ENCODE data around the gene RPL19.
"Not testable (repeated sequence)": the region's sequence is repeated elsewhere in the genome, so short reads cannot be mapped to it uniquely, and the experiment has no call there.

RPL19 gene

DNA sequence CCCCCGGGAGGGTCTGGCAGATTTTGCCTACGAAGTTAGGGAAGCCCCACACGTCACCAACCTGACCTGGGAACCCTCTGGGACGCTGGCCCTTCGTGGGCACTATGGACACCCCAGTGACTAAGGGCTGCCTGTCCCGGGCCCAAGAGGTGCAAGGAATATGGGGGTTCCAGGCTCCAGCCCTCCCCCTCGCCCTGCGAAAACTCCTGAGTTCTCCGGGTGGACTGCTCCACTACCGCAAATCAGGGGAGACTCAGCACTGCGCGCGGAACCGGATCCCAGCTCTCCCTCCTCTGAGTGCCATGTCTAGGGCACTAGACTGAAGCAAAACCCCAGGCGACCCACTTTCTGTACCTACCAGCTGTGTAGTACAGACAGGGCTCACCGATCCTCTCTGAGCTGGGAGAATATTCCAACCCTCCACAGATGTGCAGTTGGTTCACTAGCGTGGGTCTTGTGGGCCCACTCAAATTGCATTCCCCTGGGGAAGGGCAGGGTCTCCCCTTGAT lies 34.2 kb upstream of the RPL19 start, which contains the start of gene ARL5C:
ARL5C (minus strand) TSS at position 321 of the 509 bp plus-strand sequence. CDS start 401 bp downstream, outside the sequence.
- no peak for TF ChIP-seq JUND (IDR thresholded peaks at IDR 0.05; ENCODE audit: low read depth)
- DNase-seq (ENCODE audit: low read depth in 1 of 2, low spot score in 1 of 2), result no peak
- in situ Hi-C loops (cut with HindIII; ENCODE audit: low pct_unique_long_range_greater_than_20kb, low sequenced_read_pairs), result no loop called here

GRCh38 chr17:39166437-39167335 lies 33.4 kb upstream of the RPL19 start:
- in situ Hi-C loops (cut with HindIII; ENCODE audit: low pct_unique_long_range_greater_than_20kb, low sequenced_read_pairs), result no loop called here
- TF ChIP-seq JUND (IDR thresholded peaks at IDR 0.05; ENCODE audit: low read depth), result no peak
- DNase-seq (ENCODE audit: low read depth in 1 of 2, low spot score in 1 of 2), result peak in 1 of 2 experiments; percentile 67

- DNase-seq (ENCODE audit: low read depth in 1 of 2, low spot score in 1 of 2), result no peak
- TF ChIP-seq JUND (IDR thresholded peaks at IDR 0.05; ENCODE audit: low read depth), result no peak
- in situ Hi-C loops (cut with HindIII; ENCODE audit: low pct_unique_long_range_greater_than_20kb, low sequenced_read_pairs), result no loop called here
These were observed 32.6 kb upstream of the RPL19 start for GRCh38 chr17:39167476-39167875.

DNA sequence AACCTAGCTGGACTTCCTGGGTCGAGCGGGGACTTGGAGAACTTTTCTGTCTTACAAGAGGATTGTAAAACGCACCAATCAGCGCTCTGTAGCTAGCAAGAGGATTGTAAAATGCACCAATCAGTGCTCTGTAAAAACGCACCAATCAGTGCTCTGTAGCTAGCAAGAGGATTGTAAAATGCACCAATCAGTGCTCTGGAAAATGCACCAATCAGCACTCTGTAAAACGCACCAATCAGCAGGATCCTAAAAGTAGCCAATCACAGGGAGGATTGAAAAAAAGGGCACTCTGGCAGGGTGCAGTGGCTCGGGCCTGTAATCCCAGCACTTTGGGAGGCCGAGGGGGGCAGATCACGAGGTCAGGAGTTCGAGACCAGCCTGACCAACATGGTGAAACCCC lies 31.6 kb upstream of the RPL19 start:
- DNase-seq (ENCODE audit: low read depth in 1 of 2, low spot score in 1 of 2); in situ Hi-C loops (cut with HindIII; ENCODE audit: low pct_unique_long_range_greater_than_20kb, low sequenced_read_pairs): not testable (repeated sequence)

- no peak for DNase-seq (ENCODE audit: low read depth in 1 of 2, low spot score in 1 of 2)
- in situ Hi-C loops (cut with HindIII; ENCODE audit: low pct_unique_long_range_greater_than_20kb, low sequenced_read_pairs), result no loop called here
- TF ChIP-seq JUND (IDR thresholded peaks at IDR 0.05; ENCODE audit: low read depth), result no peak
These were observed 31.0 kb upstream of the RPL19 start for GRCh38 chr17:39169101-39169500.

- no peak for DNase-seq (ENCODE audit: low read depth in 1 of 2, low spot score in 1 of 2)
- in situ Hi-C loops (cut with HindIII; ENCODE audit: low pct_unique_long_range_greater_than_20kb, low sequenced_read_pairs), result no loop called here
- no peak for TF ChIP-seq JUND (IDR thresholded peaks at IDR 0.05; ENCODE audit: low read depth)
These were observed 30.6 kb upstream of the RPL19 start for GRCh38 chr17:39169518-39169917.

DNA sequence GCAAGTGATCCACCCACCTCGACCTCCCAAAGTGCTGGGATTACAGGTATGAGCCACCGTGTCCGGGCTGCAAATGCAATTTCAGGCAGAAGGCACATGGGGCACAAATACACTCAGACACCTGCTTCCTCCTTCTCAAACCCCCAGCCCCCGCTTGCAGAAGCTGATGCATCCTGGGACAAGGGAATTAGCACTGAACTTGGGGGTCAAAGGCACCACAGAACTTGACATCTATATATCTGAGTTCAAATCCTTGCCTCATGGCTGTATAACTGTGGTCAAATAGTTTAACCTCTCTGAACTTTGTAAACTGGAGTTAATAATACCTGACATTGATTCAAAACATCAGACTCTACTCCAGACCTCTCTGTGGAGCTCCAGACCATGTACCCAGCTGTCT lies 30.0 kb upstream of the RPL19 start:
- in situ Hi-C loops (cut with HindIII; ENCODE audit: low pct_unique_long_range_greater_than_20kb, low sequenced_read_pairs), result no loop called here
- no peak for DNase-seq (ENCODE audit: low read depth in 1 of 2, low spot score in 1 of 2)
- no peak for TF ChIP-seq JUND (IDR thresholded peaks at IDR 0.05; ENCODE audit: low read depth)

DNA sequence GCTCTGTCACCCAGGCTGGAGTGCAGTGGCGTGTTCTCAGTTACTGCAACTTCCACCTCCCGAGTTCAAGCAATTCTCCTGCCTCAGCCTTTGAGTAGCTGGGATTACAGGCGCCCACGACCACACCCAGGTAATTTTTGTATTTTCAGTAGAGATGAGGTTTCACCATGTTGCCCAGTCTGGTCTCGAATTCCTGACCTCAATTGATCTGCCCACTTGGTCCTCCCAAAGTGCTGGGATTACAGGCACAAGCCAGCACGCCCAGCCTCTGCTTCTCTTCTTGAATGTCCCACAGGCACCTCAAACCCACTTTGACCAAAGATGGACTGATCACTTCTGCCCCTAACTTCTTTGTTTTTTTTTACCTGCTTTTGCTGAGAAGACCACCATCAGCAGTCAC lies 29.5 kb upstream of the RPL19 start:
- no peak for DNase-seq (ENCODE audit: low read depth in 1 of 2, low spot score in 1 of 2)
- no peak for TF ChIP-seq JUND (IDR thresholded peaks at IDR 0.05; ENCODE audit: low read depth)
- in situ Hi-C loops (cut with HindIII; ENCODE audit: low pct_unique_long_range_greater_than_20kb, low sequenced_read_pairs), result no loop called here

DNA sequence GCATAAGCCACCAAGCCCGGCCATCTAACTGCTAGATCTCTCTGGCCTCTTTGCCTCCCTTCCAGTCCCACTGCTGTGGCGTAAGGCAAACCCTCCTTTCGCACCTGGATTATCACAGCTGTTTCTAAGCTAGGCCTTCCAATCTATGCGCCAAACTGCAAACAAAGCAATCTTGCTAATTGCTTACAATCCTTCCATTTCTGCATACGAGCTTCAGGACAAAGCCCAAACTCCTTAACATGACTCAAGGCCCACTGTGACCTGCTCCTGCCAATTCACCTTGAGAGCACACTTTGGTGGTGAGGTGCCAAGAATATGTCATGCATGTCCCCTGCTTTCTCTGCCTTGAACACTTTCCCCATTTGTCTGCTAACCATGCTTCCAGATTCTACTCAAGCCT lies 28.1 kb upstream of the RPL19 start:
- in situ Hi-C loops (cut with HindIII; ENCODE audit: low pct_unique_long_range_greater_than_20kb, low sequenced_read_pairs), result no loop called here
- no peak for DNase-seq (ENCODE audit: low read depth in 1 of 2, low spot score in 1 of 2)
- TF ChIP-seq JUND (IDR thresholded peaks at IDR 0.05; ENCODE audit: low read depth), result no peak

DNA sequence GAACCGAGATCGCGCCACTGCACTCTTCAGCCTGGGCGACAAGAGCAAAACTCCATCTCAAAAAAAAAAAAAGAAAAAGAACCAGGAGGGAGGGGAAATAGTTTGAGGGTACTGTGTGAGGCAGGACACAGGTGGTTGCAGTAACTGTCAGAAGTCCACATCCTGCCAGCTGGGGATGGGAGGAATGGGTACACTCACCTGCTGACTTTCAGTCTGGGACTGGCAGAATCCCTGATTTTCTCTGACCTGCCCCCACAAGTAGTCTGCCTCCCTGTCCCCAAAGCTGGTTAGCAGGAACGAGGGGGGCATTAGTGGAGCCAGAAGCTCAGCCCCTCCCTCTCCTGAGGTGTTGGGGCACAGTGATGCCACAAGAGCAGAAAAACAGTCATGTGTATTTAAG lies 27.0 kb upstream of the RPL19 start:
- no peak for TF ChIP-seq JUND (IDR thresholded peaks at IDR 0.05; ENCODE audit: low read depth)
- in situ Hi-C loops (cut with HindIII; ENCODE audit: low pct_unique_long_range_greater_than_20kb, low sequenced_read_pairs), result no loop called here
- no peak for DNase-seq (ENCODE audit: low read depth in 1 of 2, low spot score in 1 of 2)

GRCh38 chr17:39173526-39174274 lies 26.4 kb upstream of the RPL19 start:
- TF ChIP-seq JUND (IDR thresholded peaks at IDR 0.05; ENCODE audit: low read depth), result no peak
- in situ Hi-C loops (cut with HindIII; ENCODE audit: low pct_unique_long_range_greater_than_20kb, low sequenced_read_pairs), result no loop called here
- DNase-seq (ENCODE audit: low read depth in 1 of 2, low spot score in 1 of 2), result no peak

DNA sequence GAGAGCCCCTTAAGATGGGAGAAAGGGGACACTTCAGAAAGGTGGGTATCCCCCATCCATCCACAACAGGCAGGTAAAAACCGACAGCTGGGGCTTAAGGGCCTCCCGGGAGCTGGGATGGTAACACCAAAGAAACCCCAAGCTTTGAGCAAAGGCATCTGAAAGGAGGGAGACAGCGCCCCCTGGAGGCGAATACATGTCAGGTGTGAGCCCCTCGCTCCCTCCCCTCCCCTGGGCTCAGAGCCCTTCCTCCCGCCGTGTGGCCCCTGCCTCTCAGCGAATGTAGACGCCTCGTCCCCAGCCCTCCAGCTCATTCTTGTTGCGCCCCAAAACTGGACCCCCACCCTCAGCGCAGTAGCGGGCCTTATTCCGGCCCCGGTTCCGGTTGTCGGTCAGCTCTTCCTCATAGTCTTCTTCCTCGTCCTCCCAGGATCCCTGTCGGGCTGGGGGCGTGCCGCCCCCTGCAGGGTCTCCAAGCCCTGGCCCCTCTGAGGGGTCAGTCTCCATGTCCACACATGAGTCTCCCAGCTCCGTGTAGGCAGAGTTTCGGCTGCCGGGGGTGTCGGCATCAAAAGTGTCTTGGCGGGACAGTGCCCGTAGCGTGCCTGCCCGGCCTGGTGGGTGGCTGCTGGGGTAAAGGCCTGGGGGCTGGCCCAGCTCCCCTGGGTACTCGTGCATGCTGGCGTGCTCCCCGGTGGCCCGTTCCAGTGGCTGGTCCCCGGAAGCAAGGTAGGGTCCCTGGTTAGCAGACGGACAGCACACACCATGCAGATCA lies 25.0 kb upstream of the RPL19 start:
- peak; percentile 82 to 84 for DNase-seq (ENCODE audit: low read depth in 1 of 2, low spot score in 1 of 2)
- TF ChIP-seq JUND (IDR thresholded peaks at IDR 0.05; ENCODE audit: low read depth), result no peak
- in situ Hi-C loops (cut with HindIII; ENCODE audit: low pct_unique_long_range_greater_than_20kb, low sequenced_read_pairs), result no loop called here
